Osteocyte (in vitro differentiated cells): Measurements from ENCODE around the gene FADS2. TPM values are rescaled to one million over a fixed set of nuclear protein-coding genes. Genes with fewer than 3 reads are reported as not detected.

Experiments used
- DNase-seq: peaks from one replicate; pipeline ENCODE4 v3.0.0; 2021; ENCODE audit warnings: mixed read lengths; ENCODE audit not compliant: unreplicated experiment; ENCODE audit errors: extremely low spot score
- H3K27ac Mint-ChIP-seq: one replicate; pipeline ENCODE4 v1.8.0; 2021; ENCODE audit warnings: mild to moderate bottlenecking, mixed read lengths; ENCODE audit not compliant: unreplicated experiment
- H3K27me3 Mint-ChIP-seq: one replicate; pipeline ENCODE4 v1.8.0; 2021; ENCODE audit warnings: mixed read lengths; ENCODE audit not compliant: unreplicated experiment
- H3K36me3 Mint-ChIP-seq: one replicate; pipeline ENCODE4 v1.8.0; 2021; ENCODE audit warnings: mixed read lengths; ENCODE audit not compliant: unreplicated experiment
- H3K4me1 Mint-ChIP-seq: one replicate; pipeline ENCODE4 v1.8.0; 2021; ENCODE audit warnings: mixed read lengths; ENCODE audit not compliant: unreplicated experiment
- H3K4me3 Mint-ChIP-seq: one replicate; pipeline ENCODE4 v1.8.0; 2021; ENCODE audit warnings: mild to moderate bottlenecking, moderate library complexity, mixed read lengths; ENCODE audit not compliant: unreplicated experiment
- H3K9me3 Mint-ChIP-seq: one replicate; pipeline ENCODE4 v1.8.0; 2021; ENCODE audit warnings: mixed read lengths; ENCODE audit not compliant: unreplicated experiment
- long read RNA-seq: library from polyadenylated mRNA; unstranded; transcript quantifications from one replicate; pipeline ENCODE4 v2.0.0, GENCODE V29; 2021
- total RNA-seq: library from RNA; stranded (reverse); gene quantifications from 2 replicates; pipeline ENCODE4 v1.2.1, GENCODE V29; 2021
- TF ChIP-seq, protein P1 (sequence below): fragments of 200-600 bp; sonication (generic); IDR thresholded peaks from 2 replicates; pipeline ENCODE4 v1.5.0; 2021; ENCODE audit warnings: antibody characterized with exemption, mild to moderate bottlenecking, moderate library complexity

Gene FADS2
- 193 and 207 TPM in 2 replicates for total RNA-seq
- long read RNA-seq, partial matches to known transcripts, result 2 of 21 reads
- long read RNA-seq, other reads (novel, unspliced or antisense), result 18 of 21 reads

DNA sequence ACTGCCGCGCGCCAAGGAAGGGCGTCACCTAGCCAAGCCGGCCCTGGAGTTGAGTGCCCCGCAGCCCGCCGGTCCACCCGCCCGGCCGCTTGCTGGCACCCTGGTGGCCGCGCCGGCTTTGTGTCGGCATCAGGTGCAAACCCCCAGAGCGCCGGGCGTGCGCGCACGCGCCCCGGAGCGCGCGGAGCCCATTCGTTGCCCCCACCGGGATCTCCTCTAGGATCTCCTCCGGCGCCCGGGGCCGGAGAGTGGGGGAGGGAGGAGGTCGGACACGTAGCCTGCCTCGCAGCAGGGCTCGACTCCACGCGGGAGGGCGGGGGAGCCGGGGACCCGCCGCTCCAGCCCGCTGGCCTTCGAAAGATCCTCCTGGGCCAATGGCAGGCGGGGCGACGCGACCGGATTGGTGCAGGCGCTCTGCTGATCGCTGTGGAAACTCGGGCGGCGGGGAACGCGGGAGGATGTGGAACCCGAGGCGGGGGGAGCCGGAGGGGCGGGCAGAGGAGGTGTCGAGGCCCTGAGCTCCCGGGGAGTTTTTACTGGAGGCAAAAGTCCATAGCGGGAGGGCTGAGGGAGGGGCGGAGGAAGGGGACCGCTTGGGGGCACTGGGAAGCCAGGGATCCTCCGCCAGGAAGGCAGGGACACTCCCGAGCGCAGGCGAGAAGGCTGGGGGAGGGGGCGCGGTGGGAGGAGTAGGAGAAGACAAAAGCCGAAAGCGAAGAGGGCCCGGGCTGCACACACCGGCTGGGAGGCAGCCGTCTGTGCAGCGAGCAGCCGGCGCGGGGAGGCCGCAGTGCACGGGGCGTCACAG, at the start of gene FADS2:
FADS2 (plus strand) TSS at position 730 of the 808 bp plus-strand sequence. CDS start 91 bp downstream, outside the sequence.
- no peaks in the 10 kb centered on the region for H3K27me3 Mint-ChIP-seq
- H3K4me3 Mint-ChIP-seq, result peak within 1 kb of the TSS; percentile 91
- H3K4me1 Mint-ChIP-seq, result peaks cover 43% of the 10 kb centered on the region
- TF ChIP-seq, protein P1, sequence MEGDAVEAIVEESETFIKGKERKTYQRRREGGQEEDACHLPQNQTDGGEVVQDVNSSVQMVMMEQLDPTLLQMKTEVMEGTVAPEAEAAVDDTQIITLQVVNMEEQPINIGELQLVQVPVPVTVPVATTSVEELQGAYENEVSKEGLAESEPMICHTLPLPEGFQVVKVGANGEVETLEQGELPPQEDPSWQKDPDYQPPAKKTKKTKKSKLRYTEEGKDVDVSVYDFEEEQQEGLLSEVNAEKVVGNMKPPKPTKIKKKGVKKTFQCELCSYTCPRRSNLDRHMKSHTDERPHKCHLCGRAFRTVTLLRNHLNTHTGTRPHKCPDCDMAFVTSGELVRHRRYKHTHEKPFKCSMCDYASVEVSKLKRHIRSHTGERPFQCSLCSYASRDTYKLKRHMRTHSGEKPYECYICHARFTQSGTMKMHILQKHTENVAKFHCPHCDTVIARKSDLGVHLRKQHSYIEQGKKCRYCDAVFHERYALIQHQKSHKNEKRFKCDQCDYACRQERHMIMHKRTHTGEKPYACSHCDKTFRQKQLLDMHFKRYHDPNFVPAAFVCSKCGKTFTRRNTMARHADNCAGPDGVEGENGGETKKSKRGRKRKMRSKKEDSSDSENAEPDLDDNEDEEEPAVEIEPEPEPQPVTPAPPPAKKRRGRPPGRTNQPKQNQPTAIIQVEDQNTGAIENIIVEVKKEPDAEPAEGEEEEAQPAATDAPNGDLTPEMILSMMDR, result no peak
- peak within 1 kb of the TSS; percentile 90 for H3K27ac Mint-ChIP-seq
- H3K9me3 Mint-ChIP-seq, result no peaks in the 10 kb centered on the region
- peak; percentile 95 for DNase-seq
- H3K36me3 Mint-ChIP-seq, result peaks cover 1% of the 10 kb centered on the region

DNA sequence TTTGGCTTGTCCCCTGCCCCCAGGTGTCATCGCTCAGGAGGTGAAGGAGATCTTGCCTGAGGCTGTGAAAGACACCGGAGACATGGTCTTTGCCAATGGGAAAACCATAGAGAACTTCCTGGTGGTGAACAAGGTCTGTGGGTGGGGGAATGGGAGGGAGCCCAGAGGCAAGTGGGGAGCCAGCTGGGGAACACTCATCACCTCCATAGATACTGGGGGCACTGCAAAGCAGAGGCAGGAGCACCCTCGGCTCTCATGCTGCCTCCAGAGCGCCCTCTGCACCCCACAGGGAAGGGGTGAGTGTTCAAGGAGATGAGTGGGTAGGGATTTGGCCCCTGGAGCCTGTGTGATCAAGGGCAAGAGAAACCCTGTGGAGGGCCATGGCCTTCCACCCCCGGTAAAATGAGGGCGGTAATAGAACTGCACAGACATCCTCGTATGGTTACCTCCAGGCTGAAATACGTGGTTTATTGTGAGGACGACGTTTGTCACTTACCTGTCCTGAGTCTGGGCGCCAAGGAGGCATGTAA, 49.7 kb upstream of the FADS2 start:
- Mint-ChIP-seq H3K36me3 (no peaks in the 10 kb centered on the region), H3K4me1 (peaks cover 1% of the 10 kb centered on the region), H3K9me3 (no peaks in the 10 kb centered on the region), H3K27me3 (no peaks in the 10 kb centered on the region), H3K27ac (no peak overlapping the region), H3K4me3 (no peak overlapping the region)
- DNase-seq, result no peak
- TF ChIP-seq, protein P1, result no peak

DNA sequence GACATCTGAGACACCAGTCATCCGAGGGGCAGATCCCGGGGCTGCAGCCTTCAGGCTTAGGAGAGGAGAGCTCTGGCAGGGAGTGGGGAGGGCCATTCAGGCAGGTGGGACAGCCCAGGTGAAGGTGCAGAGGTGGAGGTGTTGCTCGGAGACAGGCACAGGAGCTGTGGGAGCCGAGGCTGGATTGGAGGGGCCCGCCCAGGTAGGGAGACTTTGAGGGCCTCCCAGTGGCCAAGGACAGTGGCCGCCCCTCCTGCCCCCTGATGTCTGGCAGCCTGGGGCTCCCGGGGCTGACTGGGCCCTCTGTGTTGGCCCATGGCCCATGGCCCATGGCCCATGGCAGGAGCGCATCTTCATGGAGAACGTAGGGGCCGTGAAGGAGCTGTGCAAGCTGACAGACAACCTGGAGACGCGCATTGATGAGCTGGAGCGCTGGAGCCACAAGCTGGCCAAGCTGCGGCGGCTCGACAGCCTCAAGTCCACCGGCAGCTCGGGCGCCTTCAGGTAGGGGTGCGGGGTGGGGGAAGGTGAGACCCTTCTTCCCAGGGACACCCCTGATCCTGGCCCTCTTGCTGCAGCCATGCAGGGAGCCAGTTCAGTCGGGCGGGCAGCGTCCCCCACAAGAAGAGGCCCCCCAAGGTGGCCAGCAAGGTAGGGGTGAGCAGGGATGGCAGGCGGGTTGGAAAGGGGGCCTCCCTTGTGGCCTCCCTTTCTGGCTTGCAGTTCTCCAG, 49.0 kb upstream of the FADS2 start:
- Mint-ChIP-seq H3K9me3 (no peaks in the 10 kb centered on the region), H3K4me1 (peaks cover 6% of the 10 kb centered on the region), H3K36me3 (no peaks in the 10 kb centered on the region), H3K27ac (no peak overlapping the region), H3K4me3 (no peak overlapping the region), H3K27me3 (no peaks in the 10 kb centered on the region)
- DNase-seq, result no peak
- TF ChIP-seq, protein P1, result no peak

DNA sequence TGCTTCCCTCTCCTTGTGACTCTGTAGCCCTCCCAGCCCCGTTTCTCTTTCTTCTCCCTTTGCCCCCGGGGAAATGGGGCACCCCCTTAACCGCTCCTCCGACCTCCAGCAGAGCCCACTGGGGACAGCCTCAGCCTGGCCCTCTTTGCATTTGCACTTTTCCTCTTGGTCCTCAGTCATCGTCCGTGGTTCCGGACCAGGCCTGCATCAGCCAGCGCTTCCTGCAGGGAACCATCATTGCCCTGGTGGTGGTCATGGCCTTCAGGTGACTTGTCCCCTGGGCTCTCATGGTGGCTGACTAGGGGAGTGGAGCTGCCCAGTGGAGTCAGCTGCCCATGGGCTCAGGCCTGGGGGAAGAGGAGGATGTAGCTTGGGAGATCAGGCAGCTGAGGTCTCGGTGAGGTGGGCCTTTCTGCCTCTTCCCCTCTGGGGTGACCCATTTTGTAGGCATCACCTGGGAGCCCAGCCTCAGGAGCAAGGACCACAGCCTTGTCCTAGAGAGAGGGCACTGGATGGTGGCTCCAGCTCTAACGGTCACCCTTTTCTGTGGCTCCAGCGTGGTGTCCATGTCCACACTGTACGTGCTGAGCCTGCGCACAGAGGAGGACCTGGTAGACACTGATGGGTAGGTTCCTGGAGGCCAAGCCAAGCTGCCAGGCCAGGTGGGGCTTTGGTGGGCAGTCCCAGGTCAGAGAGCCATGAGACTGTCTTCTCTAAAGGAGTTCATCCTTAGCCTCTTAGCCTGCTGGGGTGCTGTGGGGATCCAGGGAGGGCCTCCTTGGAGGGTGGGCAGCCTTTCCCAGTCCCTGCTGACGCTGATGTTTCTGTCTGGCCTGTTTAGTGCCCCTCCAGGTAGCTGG, 48.2 kb upstream of the FADS2 start:
- H3K9me3 Mint-ChIP-seq, result no peaks in the 10 kb centered on the region
- H3K4me1 Mint-ChIP-seq, result peaks cover 11% of the 10 kb centered on the region
- H3K27ac Mint-ChIP-seq, result no peak overlapping the region
- DNase-seq, result no peak
- no peaks in the 10 kb centered on the region for H3K27me3 Mint-ChIP-seq
- TF ChIP-seq, protein P1, result no peak
- H3K4me3 Mint-ChIP-seq, result no peak overlapping the region
- H3K36me3 Mint-ChIP-seq, result peaks cover 4% of the 10 kb centered on the region
